ENCODE results near the gene UBA6.

GRCh38 chr4:67566335-67566734 lies 134.6 kb downstream of the UBA6 start:
- TF ChIP-seq CTCF (conservative IDR thresholded peaks at IDR 0.05) (no peak), ZFX (IDR thresholded peaks at IDR 0.05) (no peak)

Measured in C4-2B (cell line).